ENCODE measurements around the gene CXCR3. TPM values are rescaled to one million over a fixed set of nuclear protein-coding genes. Genes with fewer than 3 reads are reported as not detected.

The CXCR3 gene
- total and polyA plus RNA-seq, 11 donors = 0.11 to 2.6 (median 0.29) TPM; not detected in 6

- DNase-seq (peak in 1 of 5 donors; percentile 41), ATAC-seq (peak; percentile 64 to 79 (median 71))
- 63 to 72% (median 71%) methylated on average over 9 of the region's 9 CpGs for WGBS, 4 donors
- intact Hi-C loops (cut with DNase I) = no loop called here
- Histone ChIP-seq H3K4me1 (peaks cover 0 to 13% (median 0%) of the 10 kb centered on the region in 12 donors), H3K27me3 (no peaks in the 10 kb centered on the region), H3K27ac (peak overlapping the region in 2 of 12 donors; percentile 8 to 47), H3K36me3 (no peaks in the 10 kb centered on the region), H3K4me3 (no peak overlapping the region), H3K9me3 (no peaks in the 10 kb centered on the region)
- TF ChIP-seq POLR2A (IDR thresholded peaks at IDR 0.05) (no peak), CTCF (IDR thresholded peaks at IDR 0.05) (no peak)
Measured at GRCh38 chrX:71636438-71637252, 18.3 kb upstream of the CXCR3 start.

- TF ChIP-seq POLR2A (IDR thresholded peaks at IDR 0.05) (no peak), CTCF (IDR thresholded peaks at IDR 0.05) (no peak)
- H3K4me3 ChIP-seq = no peak overlapping the region
- no peaks in the 10 kb centered on the region for H3K27me3 ChIP-seq
- intact Hi-C loops (cut with DNase I) = no loop called here
- 37 to 55% (median 46%) methylated on average over 6 of the region's 6 CpGs for WGBS, 4 donors
- peak overlapping the region in 3 of 12 donors; percentile 33 to 53 (median 37) for H3K27ac ChIP-seq
- no peaks in the 10 kb centered on the region for H3K9me3 ChIP-seq
- ATAC-seq (peak; percentile 74 to 84 (median 80)), DNase-seq (peak in 2 of 5 donors; percentile 37 to 53)
- H3K4me1 ChIP-seq = peaks cover 0 to 13% (median 0%) of the 10 kb centered on the region in 12 donors
- H3K36me3 ChIP-seq = no peaks in the 10 kb centered on the region
Measured at GRCh38 chrX:71634366-71634765, 16.1 kb upstream of the CXCR3 start.

GRCh38 chrX:71632923-71633657, 14.8 kb upstream of the CXCR3 start:
- peaks cover 0 to 9% (median 0%) of the 10 kb centered on the region in 12 donors for H3K4me1 ChIP-seq
- no peak overlapping the region for H3K4me3 ChIP-seq
- DNase-seq (no peak), ATAC-seq (peak in 1 of 4 donors; percentile 23)
- H3K36me3 ChIP-seq = no peaks in the 10 kb centered on the region
- TF ChIP-seq POLR2A (IDR thresholded peaks at IDR 0.05) (no peak), CTCF (IDR thresholded peaks at IDR 0.05) (no peak)
- WGBS, 4 donors = 65 to 73% (median 66%) methylated on average over 10 of the region's 10 CpGs
- no peak overlapping the region for H3K27ac ChIP-seq
- no peaks in the 10 kb centered on the region for H3K27me3 ChIP-seq
- intact Hi-C loops (cut with DNase I) = no loop called here
- no peaks in the 10 kb centered on the region for H3K9me3 ChIP-seq

GRCh38 chrX:71629467-71629866, 11.2 kb upstream of the CXCR3 start:
- H3K27me3 ChIP-seq = no peaks in the 10 kb centered on the region
- intact Hi-C loops (cut with DNase I) = no loop called here
- no peak for ATAC-seq
- no peaks in the 10 kb centered on the region for H3K36me3 ChIP-seq
- no peak overlapping the region for H3K4me3 ChIP-seq
- TF ChIP-seq POLR2A (IDR thresholded peaks at IDR 0.05) (no peak), CTCF (IDR thresholded peaks at IDR 0.05) (no peak)
- H3K9me3 ChIP-seq = no peaks in the 10 kb centered on the region
- 49 to 85% (median 55%) methylated on average over 2 of the region's 2 CpGs for WGBS, 4 donors
- no peak for DNase-seq
- no peak overlapping the region for H3K27ac ChIP-seq
- no peaks in the 10 kb centered on the region for H3K4me1 ChIP-seq

Data from heart left ventricle (tissue), 16 donors.